HG02870 (cell line): Measurements from ENCODE around the gene MYCN.
"Not testable (repeated sequence)": the region's sequence is repeated elsewhere in the genome, so short reads cannot be mapped to it uniquely, and the experiment has no call there.

Experiments
- ATAC-seq: cut with Tn5 transposase; IDR thresholded peaks from one replicate; pipeline ENCODE4 v1.9.1; 2021; ENCODE audit warnings: mild to moderate bottlenecking, moderate library complexity; ENCODE audit not compliant: unreplicated experiment

The MYCN gene

GRCh38 chr2:15956751-15957736, 16.7 kb downstream of the MYCN start:
- ATAC-seq: no peak

GRCh38 chr2:15957881-15958713, 17.7 kb downstream of the MYCN start:
- ATAC-seq: no peak

- no peak for ATAC-seq
Observed at GRCh38 chr2:15959331-15960153, 19.2 kb downstream of the MYCN start.

- not testable (repeated sequence) for ATAC-seq
Observed at GRCh38 chr2:15960154-15960520, 19.8 kb downstream of the MYCN start.

- ATAC-seq: not testable (repeated sequence)
Observed at GRCh38 chr2:15963109-15963976, 23.0 kb downstream of the MYCN start.

GRCh38 chr2:15963977-15964670, 23.8 kb downstream of the MYCN start:
- ATAC-seq: no peak

- ATAC-seq: no peak
Observed at GRCh38 chr2:15964936-15965563, 24.7 kb downstream of the MYCN start.

GRCh38 chr2:15965564-15966019, 25.2 kb downstream of the MYCN start:
- ATAC-seq: no peak

GRCh38 chr2:15967415-15968279, 27.3 kb downstream of the MYCN start:
- no peak for ATAC-seq

- ATAC-seq: no peak
Observed at GRCh38 chr2:15968280-15969178, 28.2 kb downstream of the MYCN start.

GRCh38 chr2:15969214-15969613, 28.9 kb downstream of the MYCN start:
- ATAC-seq: no peak

- ATAC-seq: no peak
Observed at GRCh38 chr2:15970701-15971100, 30.4 kb downstream of the MYCN start.

GRCh38 chr2:15971351-15971750, 31.0 kb downstream of the MYCN start:
- ATAC-seq: no peak

GRCh38 chr2:15971831-15972522, 31.6 kb downstream of the MYCN start:
- no peak for ATAC-seq

- no peak for ATAC-seq
Observed at GRCh38 chr2:15973481-15974401, 33.4 kb downstream of the MYCN start.
